ENCODE results near the gene CDK15.

DNA sequence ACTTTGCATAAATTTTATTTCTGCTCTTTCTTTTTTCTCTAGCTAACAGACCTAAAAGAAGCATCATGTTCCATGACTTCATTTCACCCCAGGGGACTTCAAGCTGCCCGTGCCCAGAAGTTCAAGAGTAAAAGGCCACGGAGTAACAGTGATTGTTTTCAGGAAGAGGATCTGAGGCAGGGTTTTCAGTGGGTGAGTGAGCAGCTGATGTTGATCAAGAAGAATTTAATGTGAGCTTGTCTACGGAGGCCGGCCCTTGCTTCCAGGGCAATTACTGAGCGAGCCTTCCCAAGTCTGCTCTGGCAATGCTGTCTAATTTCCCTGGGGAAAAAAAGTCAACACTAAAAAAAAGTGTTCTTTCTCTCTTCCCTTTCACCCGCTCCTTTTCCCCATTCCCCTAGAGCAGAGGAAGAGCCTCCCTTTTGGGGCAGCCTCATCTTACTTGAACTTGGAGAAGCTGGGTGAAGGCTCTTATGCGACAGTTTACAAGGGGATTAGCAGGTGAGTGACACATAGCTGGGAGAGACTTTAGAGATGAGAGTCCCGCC lies 1.2 kb downstream of the CDK15 start:
- TF ChIP-seq, protein P1, sequence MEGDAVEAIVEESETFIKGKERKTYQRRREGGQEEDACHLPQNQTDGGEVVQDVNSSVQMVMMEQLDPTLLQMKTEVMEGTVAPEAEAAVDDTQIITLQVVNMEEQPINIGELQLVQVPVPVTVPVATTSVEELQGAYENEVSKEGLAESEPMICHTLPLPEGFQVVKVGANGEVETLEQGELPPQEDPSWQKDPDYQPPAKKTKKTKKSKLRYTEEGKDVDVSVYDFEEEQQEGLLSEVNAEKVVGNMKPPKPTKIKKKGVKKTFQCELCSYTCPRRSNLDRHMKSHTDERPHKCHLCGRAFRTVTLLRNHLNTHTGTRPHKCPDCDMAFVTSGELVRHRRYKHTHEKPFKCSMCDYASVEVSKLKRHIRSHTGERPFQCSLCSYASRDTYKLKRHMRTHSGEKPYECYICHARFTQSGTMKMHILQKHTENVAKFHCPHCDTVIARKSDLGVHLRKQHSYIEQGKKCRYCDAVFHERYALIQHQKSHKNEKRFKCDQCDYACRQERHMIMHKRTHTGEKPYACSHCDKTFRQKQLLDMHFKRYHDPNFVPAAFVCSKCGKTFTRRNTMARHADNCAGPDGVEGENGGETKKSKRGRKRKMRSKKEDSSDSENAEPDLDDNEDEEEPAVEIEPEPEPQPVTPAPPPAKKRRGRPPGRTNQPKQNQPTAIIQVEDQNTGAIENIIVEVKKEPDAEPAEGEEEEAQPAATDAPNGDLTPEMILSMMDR (IDR thresholded peaks at IDR 0.05) = no peak
- TF ChIP-seq CEBPB (IDR thresholded peaks at IDR 0.05) = no peak
- no peak for TF ChIP-seq CHD2 (IDR thresholded peaks at IDR 0.05; ENCODE audit: low read length, partially characterized antibody)
- TF ChIP-seq, protein P2, sequence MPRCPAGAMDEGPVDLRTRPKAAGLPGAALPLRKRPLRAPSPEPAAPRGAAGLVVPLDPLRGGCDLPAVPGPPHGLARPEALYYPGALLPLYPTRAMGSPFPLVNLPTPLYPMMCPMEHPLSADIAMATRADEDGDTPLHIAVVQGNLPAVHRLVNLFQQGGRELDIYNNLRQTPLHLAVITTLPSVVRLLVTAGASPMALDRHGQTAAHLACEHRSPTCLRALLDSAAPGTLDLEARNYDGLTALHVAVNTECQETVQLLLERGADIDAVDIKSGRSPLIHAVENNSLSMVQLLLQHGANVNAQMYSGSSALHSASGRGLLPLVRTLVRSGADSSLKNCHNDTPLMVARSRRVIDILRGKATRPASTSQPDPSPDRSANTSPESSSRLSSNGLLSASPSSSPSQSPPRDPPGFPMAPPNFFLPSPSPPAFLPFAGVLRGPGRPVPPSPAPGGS (IDR thresholded peaks at IDR 0.05) = no peak
- TF ChIP-seq, protein P3, sequence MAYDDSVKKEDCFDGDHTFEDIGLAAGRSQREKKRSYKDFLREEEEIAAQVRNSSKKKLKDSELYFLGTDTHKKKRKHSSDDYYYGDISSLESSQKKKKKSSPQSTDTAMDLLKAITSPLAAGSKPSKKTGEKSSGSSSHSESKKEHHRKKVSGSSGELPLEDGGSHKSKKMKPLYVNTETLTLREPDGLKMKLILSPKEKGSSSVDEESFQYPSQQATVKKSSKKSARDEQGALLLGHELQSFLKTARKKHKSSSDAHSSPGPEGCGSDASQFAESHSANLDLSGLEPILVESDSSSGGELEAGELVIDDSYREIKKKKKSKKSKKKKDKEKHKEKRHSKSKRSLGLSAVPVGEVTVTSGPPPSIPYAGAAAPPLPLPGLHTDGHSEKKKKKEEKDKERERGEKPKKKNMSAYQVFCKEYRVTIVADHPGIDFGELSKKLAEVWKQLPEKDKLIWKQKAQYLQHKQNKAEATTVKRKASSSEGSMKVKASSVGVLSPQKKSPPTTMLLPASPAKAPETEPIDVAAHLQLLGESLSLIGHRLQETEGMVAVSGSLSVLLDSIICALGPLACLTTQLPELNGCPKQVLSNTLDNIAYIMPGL (CRISPR knock-in tag; IDR thresholded peaks at IDR 0.05; ENCODE audit: borderline replicate concordance) = no peak
- no peak for TF ChIP-seq MAFK (IDR thresholded peaks at IDR 0.05; ENCODE audit: partially characterized antibody)
- TF ChIP-seq CHD4 (IDR thresholded peaks at IDR 0.05; ENCODE audit: borderline replicate concordance) = no peak
- no peak for TF ChIP-seq FOSL2 (IDR thresholded peaks at IDR 0.05)
- no peak for TF ChIP-seq FOSL2 (CRISPR knock-in tag; IDR thresholded peaks at IDR 0.05)
- no peak for TF ChIP-seq POLR2A (IDR thresholded peaks at IDR 0.05; ENCODE audit: low read length)
- no peak for TF ChIP-seq RAD21 (conservative IDR thresholded peaks at IDR 0.05 in 1 of 2, IDR thresholded peaks at IDR 0.05 in 1 of 2)
- no peak for TF ChIP-seq HES2 (IDR thresholded peaks at IDR 0.05)
- TF ChIP-seq RFX5 (IDR thresholded peaks at IDR 0.05) = no peak

Data from A549 (cell line).